AG04449 (cell line): ENCODE results near the gene GPLD1.

Experiments
- CTCF ChIA-PET: fragments of 350-600 bp; formaldehyde crosslinking; extraction: SDS; loops from one replicate; lab custom pipeline; 2021; ENCODE audit warnings: antibody characterized with exemption; lab: Yijun Ruan, JAX
- POLR2A ChIA-PET: fragments of 400-600, 350-600 bp; formaldehyde crosslinking; extraction: SDS; loops from one replicate; lab custom pipeline; 2020; ENCODE audit warnings: antibody characterized with exemption, inconsistent platforms; lab: Yijun Ruan, JAX
- DNase-seq: peaks from one replicate; pipeline ENCODE4 v3.0.0-alpha.2; 2010; ENCODE audit warnings: low read depth, low spot score
- H3K4me3 ChIP-seq: 2 replicates; pipeline ENCODE4 v1.5.1; 2011; ENCODE audit warnings: low read depth, mild to moderate bottlenecking, control low read depth, low read length
- CTCF ChIP-seq: IDR thresholded peaks from one replicate; pipeline ENCODE4 v1.5.1; 2011; ENCODE audit warnings: mild to moderate bottlenecking, moderate library complexity, low read length, control low read depth, inconsistent platforms; ENCODE audit not compliant: insufficient read depth; ENCODE audit errors: missing control alignments

Gene GPLD1

DNA sequence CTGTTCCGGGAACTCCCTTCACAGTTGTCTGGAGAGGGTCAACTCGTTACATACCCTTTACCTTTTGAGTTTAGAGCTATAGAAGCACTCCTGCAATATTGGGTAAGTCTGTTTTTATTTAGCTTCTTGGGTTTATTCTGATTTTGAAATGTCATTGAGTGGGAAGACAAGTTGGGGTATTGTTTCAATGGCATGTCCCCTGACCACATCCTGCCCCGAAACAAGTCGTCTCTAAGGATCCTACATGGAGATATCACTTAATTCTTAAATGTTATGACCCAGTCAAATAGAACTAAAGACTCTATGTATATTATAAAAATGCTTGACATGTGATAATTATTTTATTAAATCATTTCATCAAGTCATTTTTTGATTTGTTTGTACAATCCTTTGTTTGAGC lies 77.1 kb downstream of the GPLD1 start:
- no peak for DNase-seq
- TF ChIP-seq CTCF: no peak
- H3K4me3 ChIP-seq: no peak overlapping the region
- CTCF ChIA-PET: no interaction called here
- POLR2A ChIA-PET: no interaction called here

- TF ChIP-seq CTCF: no peak
- DNase-seq: no peak
- CTCF ChIA-PET: no interaction called here
- no peak overlapping the region for H3K4me3 ChIP-seq
- POLR2A ChIA-PET: no interaction called here
These were observed 78.8 kb downstream of the GPLD1 start for GRCh38 chr6:24410622-24411021.

DNA sequence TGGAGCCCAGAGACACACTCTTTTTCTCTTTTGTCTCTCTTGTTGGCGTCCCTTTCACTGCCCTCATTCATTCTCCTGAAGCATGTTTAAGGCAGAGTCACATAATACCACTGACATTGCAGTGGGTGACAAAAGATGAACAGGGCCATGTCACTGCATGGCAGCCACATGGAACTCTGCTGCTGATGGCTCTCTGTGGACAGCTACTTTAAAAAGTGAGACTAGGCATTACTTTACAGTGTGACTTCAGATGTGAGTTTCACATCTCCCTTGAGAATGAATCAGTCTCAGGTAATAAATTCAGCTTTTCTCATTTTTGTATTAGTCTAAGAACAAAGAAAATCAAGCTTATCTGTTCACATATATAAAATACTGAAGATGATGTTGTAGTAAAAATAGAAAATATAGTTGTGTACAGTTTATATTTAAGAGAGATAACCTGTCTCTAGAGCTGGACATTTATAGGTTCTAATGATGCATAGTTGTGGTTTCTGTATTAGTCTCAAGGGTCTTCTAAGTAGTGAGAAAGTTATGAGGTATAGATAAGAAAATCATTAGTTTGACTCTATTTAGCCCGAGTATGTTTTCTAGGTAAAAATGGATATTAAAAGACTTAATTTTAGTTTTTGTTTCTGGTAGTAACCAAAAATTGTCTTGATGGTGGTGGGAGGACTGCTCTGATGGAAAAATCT lies 80.5 kb downstream of the GPLD1 start:
- ChIA-PET POLR2A (no interaction called here), CTCF (interaction anchor here (1.1 to 1.7 kb wide), 2 partner anchors 20 kb away, joined by 3 to 4 read pairs; no protein-coding TSS in a partner anchor)
- DNase-seq: no peak
- no peak for TF ChIP-seq CTCF
- no peak overlapping the region for H3K4me3 ChIP-seq

DNA sequence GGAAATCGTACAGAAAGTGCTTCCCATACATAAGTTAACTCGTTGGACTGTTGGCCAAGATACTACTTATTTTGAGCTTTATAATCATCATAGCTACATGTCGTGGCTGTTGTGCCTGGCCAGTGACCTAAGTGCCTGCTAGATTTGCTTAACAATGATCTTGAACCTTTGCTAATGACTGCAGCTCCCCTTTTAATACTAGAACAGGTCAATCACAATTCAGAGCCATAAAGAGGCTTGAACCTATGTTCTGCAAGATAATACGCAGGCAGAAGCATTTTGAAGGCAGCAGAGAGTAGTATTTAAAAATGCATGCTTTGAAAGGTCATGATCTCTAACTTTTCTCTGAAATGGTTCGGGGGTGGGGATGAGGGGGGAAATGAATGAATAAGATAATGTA lies 84.1 kb downstream of the GPLD1 start:
- no peak overlapping the region for H3K4me3 ChIP-seq
- no peak for DNase-seq
- TF ChIP-seq CTCF: no peak
- CTCF ChIA-PET: interaction anchor here (1.4 to 1.5 kb wide), 2 partner anchors 10 to 25 kb away, joined by 3 to 4 read pairs; no protein-coding TSS in a partner anchor
- POLR2A ChIA-PET: no interaction called here

GRCh38 chr6:24403501-24403824 lies 85.9 kb downstream of the GPLD1 start:
- POLR2A ChIA-PET: interaction anchor here (1.1 kb wide), 1 partner anchor 12 kb away, joined by 4 read pairs; no protein-coding TSS in a partner anchor
- DNase-seq: no peak
- TF ChIP-seq CTCF: no peak
- CTCF ChIA-PET: interaction anchor here (1.4 kb wide), 1 partner anchor 14 kb away, joined by 3 read pairs; no protein-coding TSS in a partner anchor
- peak overlapping the region; percentile 99 for H3K4me3 ChIP-seq

- CTCF ChIA-PET: interaction anchor here (1.4 to 1.6 kb wide), 3 partner anchors 11 to 43 kb away, joined by 3 to 4 read pairs (median 3); no protein-coding TSS in a partner anchor
- POLR2A ChIA-PET: interaction anchor here (1.1 kb wide), 1 partner anchor 13 kb away, joined by 4 read pairs; no protein-coding TSS in a partner anchor
These were observed 86.5 kb downstream of the GPLD1 start, which contains the start of gene MRS2 for GRCh38 chr6:24402697-24403500. Gene MRS2 (plus strand): TSS chr6:24402936. CDS start chr6:24403047, 111 bp downstream.

More at GRCh38 chr6:24402697-24403500, 86.5 kb downstream of the GPLD1 start, which contains the start of gene MRS2:
- no peak for DNase-seq
- peak within 1 kb of the TSS; percentile 99 for H3K4me3 ChIP-seq
- TF ChIP-seq CTCF: no peak
